Measurements from ENCODE around the gene SPEM3.
"Not testable (repeated sequence)": the region's sequence is repeated elsewhere in the genome, so short reads cannot be mapped to it uniquely, and the experiment has no call there.

Gene SPEM3

DNA sequence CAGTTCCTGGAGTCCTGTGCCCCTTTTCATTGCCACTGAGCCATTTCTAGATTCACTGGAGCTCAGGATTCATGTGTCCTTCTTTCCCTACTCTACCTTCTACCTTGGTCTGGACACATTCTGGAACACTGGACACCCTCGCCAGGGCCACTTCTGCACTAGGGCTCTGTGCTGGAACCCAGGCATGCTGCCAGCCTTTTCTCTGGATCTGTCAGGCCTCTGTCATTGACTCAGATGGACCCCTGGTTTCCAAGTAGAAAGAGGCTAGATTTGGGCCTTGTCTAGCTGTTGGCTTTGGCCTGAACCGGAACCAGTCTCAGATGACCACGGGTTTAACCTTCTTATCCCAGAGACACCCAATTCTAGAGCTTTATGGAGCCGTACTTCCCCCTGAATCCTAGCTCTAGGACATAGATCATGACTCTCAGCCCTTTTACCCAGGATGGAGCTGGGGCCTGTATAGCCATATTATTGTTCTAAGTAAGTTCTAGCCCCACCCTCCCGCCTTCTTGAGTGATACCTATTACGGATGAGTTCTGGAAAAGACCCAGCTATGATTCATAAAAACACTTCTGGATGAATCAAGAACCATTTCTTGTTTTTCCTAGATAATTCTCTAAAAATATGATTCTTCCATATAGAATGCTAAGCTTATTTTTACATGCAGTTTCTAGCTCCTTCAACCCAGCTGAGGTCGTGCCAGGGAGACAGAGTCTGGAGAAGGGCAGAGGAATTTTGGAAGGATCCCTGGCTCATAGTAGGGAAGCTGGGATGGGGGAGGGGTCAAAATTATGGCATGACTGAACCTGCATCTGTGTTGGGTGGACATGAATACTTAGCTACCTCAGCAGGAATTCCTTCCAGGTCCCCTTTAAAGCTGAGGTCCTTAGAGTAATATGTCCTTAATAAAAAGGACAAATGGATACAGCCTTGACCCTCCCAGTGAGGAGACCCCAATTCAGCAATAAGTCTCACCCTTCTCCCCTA is 15.1 kb downstream of the SPEM3 start:
- DNase-seq, result no peak

DNA sequence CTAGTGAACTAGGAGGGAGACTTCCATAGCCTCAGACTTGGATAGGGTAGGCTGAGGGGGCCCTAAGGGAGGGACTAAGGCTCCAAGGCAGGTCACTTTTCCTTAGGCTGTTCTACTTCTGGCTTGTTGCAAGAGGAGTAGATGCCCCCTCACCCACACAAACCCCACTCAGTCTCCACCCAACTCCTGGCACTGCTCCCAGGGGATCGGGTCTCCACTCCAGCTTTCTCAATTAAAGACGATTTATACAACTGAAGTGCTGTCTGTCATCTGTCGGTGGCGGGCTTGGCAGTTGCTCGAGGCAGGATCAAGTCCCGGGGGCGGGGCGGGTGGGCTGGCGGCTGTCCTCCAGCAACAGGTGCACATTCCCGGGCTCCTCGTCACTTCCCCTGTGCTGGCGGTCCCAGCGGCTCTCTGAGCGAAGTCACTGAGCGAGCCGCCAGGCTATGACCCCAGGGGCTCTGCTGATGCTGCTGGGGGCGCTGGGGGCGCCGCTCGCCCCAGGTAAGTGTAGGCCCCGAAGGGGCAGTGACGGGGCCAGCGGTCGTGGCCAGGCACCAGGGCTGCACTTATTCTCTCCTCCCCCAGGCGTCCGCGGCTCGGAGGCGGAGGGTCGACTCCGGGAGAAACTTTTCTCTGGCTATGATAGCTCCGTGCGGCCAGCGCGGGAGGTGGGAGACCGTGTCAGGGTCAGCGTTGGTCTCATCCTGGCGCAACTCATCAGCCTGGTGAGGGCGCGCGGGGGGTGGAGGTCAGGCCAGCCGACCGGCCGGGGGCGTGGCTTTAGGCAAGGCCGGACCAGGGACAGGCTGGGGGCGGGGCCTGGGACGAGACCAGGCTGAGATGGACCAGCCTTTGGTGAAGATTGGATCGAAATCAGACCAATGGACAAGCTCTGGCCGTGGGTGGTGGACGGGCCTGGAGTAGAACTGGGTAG is 16.3 kb downstream of the SPEM3 start, which contains the start of gene CHRNB1:
TSS of gene CHRNB1 (plus strand) at position 380 of the 937 bp plus-strand sequence. CDS start at position 447, 67 bp downstream.
- peak; percentile 51 for DNase-seq

DNA sequence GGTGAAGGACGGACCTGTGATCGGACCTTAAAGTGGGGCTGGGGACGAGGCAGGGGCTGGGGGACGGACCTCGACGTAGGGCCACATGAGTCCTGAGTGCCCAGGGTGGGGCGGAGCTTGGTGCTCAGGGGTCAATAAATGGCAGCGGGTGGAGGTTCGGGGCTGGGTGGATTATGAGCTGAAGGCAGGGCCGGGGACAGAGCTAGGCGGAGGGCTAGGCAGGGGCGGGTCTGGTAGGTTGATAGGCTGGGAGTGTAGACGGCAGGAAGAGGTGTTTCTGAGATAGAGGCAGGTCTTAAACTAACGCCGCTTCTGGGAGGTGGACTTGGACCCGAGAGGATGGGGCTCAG is 16.9 kb downstream of the SPEM3 start:
- DNase-seq, result no peak

DNA sequence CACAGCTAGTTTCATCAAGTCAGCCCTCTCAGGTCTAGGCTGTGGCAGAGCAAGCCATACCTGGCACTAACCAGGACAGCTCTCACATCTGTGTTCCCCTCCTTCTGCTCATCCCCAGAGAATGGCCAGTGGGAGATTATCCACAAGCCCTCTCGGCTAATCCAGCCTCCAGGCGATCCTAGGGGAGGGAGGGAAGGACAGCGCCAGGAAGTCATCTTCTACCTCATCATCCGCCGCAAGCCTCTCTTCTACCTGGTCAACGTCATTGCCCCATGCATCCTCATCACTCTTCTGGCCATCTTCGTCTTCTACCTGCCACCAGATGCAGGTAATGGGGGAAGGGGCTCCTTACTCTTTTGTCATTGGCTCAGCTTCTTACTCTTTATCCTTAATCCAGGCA is 19.8 kb downstream of the SPEM3 start:
- no peak for DNase-seq

DNA sequence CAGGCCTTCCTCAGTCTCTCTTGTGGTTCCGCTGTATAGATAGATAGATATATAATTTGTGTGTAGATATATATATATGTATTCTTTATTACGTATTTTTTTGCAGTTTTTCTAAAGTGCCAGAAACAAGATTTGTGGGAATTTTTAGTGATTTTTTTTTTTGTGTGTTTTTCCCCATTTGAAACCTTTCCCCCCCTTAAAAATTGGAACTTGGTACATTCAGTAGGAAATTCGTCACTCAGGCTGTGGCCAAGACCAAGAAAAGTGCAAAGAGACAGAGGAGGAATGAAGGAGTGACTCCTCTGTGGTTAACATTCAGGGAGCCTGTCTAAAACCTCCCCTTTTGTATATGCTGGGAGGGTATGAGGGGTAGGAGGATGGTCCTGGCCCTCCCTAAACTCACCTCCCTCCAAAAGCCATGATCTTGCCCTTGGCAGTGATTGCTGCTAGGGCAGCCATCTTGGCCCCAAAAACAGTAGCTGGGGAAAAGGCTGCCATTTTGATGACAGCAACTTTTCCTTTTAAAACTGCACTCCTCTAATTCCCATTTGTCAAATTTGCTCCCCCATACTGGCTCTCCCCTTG is 31.4 kb downstream of the SPEM3 start:
- no peak for DNase-seq

DNA sequence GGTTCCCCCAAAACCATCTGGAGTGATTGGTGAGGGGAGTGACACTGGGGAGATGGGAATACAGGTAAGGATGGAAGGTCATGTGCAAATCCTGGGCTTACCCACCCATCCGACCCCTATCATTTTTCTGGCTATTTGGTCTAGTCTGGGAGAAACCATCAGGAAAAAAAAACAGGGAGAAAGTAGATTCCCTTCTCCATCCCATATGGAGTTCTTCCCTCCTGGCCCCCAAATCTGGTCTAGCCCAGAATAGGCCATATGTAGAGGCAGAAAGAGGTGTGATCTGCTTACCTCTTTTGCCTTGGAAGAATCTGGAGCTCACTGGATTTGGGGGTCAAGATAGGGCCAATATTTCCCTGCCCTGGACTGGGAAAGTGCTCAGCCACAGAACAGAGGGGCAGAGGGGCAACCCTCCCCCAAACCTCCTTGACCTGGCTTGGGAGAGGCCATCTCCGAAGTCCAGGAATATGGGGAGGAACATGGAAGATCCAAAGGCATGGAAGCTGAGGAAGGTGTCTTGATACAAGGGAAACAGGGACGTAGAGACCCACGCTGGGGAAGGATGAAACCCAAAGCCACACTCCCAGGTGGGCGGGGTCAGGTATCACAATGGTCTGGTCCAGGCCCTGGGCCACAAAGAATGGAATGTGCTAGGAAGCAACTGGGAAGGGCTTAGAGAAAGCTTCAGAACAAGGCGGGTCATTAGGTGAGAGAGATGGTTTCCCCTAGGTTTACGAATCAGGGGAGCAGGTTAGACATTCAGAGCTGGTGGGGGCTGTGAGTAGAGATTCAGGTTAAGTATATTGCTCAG is 32.4 kb downstream of the SPEM3 start:
- no peak for DNase-seq

DNA sequence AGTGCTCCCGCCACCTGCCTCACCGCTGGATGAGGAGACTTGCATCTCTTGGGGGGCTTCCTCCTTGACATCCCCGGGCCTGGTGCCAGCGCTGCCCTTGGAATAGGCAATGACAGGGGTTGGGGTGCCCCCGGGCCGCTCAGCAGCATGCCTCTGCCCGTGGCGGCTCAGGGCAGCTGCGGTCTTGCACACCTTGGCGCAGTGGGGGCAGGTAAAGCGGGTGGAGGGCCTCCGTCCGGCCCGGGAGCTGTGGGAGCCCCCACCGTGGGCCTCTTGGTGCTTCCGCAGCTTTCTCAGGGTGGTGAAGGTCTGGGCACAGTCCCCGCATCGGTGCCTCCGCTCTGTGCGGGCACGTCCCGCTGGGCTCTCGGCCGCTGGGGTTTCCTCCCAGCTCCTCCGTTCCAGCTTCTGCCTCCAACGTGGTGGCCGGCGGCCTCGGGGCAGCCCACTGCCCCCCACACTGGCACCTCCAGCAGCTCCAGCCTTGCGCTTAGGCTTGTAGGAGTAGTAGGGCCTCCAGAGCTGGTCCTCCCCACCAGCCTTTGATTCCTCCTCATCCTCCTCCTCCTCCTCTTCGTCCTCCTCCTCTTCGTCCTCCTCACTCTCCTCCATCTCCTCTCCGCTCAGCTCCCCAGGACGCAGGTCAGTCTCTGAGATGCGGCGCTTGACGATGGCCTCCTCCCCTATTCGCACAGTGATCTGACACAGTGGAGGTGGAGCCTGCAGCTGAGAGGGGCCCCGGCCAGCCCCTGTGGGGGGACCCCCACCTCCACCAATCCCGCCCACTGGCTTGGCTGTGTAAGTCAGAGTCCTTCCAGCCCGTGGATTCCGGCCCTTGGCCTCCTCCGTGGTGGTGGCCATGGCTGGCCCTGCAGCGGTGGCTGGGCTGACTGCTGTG is 34.1 kb downstream of the SPEM3 start:
- DNase-seq, result no peak

DNA sequence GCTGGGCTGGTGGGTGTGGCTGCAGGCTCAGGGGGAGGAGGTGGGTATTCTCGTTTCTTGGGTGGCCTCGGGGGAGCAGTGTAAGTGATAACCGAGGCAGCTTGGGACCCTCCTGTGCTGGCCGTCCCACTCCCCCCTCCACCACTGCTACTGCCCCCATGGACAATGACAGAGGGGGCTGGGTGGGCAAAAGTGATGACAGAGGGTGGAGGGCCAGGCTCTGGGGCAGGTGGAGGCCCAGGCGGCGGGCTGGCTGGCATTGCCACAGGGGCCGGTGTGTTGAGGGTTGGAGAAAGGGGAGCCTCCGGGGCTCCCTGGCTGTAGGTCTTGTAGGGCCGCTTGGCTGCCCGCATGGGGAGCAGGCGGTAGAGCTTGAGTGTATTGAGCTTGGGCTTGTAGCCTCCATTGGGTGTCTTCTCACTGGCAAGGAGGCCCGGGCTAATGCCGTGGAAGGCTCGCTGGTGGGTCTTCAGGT is 34.8 kb downstream of the SPEM3 start:
- DNase-seq, result no peak

DNA sequence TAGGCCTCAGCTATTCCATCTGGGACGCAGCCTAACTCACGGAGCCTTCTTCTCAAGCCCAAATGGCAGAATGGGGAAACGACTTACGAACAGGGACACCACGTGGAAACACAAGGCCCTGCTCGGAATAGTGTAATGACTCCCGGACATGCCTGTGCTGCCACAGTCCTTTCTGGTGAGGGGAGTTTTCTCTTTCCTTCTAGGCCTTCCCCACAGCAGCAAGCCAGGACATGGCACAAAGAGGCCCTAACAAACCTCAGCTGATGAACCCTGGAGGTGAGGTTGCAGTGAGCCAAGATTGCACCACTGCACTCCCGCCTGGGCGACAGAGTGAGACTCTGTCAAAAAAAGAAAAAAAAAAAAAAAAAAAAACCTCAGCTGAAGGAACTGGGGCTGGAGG is 35.4 kb downstream of the SPEM3 start:
- no peak for DNase-seq

DNA sequence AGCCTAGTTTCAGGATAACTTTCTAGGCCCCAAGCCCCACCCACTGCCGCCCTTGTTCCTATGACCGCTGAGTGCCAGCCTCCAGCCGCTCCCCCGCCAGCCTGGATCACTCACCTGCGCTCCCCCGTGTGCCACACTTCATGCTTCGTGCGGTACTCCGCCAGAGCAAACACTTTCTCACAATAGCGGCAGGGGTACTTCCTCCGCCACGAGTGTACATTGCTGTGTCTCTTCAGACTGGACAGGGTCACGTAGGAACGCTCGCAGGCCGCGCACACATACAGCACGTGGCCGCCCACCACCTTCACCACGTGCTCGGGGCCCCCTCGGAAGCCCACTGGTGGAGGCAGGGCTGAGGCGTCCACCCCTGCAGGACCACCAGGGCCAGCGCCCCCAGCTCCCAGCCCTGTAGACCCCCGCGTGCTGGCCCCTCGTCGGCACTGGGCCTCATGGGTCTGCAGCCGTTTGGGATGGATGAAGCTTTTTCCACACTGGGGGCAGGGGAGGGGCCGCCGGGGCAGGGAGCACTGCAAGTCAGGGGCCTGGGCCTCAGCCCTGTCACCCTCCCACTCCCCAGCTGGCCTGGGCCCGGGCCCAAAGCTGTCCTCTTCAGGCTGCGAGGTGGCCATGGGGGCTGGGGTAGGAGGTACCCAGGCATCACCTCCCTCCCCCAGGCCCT is 37.1 kb downstream of the SPEM3 start:
- DNase-seq, result no peak

DNA sequence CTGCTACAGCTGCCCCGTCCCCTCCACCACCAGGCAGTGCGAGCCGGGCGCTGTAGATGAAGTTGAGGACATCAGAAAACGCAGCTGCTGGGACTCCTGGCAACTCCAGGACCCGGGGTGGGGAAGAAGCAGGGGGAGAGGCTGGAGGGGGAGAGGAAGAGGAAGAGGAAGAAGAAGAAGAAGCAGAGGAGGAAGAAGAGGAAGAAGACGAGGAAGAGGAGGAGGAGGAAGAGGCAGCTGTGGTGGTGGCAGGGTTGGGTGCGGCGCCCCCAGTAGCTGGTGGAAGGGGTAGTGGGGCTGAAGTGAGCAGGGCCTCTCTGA is 37.6 kb downstream of the SPEM3 start:
- no peak for DNase-seq

DNA sequence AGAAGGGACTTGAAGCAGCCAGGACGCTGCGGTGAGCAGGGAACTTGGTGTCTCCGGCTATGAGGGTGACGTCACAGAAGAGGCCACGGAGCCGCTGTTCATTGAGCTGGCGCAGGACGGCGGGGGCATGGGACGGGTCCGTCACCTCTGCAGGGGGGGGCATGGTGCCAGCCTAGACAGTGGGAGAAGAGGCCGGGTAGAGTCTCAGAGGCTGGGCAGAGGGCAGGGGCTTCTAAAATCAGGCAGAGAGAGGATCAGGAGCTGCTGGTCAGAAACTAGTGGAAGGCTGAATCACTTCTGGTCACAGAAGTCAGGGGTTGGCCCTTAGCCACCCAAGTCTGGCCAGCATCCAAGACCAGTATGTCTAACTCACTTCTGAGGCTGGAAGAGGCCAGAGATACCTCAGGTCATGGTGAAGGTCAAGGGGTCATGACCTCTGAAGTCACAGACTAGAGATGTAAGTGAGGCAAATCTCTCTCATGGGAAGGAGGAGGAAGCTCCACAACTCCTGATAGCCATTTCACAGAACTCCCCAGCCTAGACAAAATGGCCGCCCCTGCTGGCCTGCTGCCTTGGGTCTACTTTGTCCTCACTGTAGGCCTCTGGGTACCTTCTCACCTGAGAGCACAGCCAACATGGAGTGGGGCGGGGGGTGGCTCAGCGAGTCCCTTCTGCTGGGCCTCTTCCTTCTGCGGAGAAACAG is 38.1 kb downstream of the SPEM3 start:
- DNase-seq, result peak; percentile 42

DNA sequence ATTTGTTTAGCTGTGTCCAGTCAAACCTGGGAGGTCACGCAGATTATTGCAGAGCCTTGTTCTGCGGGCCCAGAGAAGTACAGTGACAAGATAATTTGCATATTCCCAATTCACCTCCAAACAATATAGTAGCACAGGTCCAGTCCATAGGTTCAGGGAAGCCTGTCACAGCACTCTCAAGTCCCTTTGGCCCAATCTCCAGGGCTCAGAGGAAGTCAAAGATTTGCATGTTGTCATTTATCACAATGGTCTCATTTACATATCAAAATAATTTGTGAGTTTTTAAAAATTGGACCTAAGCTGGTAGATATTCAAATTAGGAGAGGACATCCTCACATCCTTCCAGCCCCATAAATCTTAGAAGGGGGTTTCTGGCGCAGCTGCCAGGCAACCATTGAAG is 38.8 kb downstream of the SPEM3 start:
- DNase-seq, result no peak

DNA sequence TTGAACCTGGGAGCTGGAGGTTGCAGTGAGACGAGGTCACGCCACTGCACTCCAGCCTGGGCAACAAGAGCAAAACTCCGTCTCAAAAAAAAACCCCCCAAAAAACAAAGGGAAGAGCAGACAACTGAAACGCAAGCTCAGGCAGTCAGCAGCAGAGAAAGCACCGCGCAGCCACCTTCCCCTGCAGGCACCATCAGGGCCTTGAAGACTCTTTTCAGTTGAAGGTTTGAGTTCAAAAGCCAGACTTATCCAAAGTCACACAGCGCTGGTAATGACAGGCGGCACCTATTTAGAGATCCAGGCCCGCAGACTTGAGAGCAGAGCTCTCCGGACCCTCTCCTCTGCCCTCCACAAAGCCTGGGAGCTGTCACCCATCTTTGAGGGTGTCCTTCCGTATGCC is 39.6 kb downstream of the SPEM3 start:
- DNase-seq, result no peak

DNA sequence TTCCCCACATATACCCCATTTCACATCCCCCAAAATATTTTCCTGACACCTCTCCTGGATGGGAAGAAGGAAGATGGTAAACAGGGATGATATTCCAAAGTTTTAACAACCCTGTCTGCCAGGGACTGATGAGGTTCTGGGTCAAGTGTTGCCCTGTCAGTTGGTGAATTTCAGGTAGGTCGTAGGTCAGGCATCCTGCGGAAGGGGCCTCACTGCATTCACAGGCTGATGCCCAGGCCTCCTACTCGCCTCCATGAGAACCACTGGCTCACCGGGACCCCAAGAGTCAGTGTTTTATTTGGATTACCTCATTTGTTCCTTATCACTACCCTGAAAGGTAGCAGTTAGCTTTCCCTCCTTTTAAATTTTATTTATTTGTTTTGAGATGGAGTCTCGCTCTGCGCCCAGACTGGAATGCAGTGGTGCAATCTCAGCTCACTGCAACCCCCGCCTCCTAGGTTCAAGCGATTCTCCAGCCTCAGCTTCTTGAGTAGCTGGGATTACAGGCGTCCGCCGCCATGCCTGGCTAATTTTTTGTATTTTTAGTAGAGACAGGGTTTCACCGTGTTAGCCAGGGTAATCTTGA is 40.2 kb downstream of the SPEM3 start:
- no peak for DNase-seq

DNA sequence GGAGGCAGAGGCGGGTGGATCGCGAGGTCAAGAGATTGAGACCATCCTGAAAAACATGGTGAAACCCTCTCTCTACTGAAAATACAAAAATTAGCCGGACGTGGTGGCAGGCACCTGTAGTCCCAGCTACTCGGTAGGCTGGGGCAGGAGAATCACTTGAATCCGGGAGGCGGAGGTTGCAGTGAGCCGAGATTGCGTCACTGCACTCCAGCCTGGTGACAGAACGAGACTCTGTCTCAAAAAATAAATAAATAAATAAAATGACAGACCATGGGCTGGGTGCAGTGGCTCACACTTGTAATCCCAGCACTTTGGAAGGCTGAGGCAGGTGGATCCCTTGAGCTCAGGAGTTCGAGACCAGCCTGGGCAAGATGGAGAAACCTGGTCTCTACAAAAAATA is 41.2 kb downstream of the SPEM3 start:
- not testable (repeated sequence) for DNase-seq

DNA sequence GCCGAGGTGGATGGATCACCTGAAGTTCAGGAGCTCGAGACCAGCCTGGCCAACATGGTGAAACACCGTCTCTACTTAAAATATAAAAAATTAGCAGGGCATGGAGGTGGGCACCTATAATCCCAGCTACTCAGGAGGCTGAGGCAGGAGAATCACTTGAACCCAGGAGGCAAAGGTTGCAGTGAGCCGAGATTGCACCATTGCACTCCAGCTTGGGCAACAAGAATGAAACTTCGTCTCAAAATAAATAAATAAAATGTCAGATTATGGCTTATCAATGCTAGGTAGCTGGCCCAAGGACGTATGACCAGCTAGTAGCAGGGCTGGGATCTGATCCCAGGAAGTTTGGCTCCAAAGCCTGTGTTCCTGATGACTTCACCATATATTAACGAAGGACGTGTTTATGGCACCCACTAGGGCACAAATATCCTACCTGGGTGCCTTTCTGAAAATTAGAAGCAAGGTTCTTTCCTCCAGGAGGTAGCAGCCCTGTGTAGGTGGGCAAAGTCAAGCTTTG is 41.9 kb downstream of the SPEM3 start:
- not testable (repeated sequence) for DNase-seq

DNA sequence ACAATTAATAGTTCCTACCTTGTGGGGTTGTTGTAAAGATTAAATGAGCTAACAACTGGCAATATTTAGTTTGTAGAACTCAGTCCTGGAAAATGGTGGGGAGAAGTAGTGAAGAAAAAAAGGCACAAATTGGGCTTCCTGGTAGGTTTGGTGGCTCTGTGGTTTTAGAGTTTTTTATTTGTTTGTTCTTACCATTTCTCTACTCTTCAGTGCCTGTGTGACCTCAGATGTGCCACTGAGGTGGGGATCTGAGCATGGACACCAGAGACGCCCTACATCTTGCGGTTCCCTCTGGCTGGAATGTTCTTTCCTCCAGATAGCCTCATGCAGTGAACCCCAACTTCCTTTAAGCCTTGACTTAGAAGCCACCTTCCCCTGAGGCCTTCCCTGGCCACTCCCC is 43.1 kb downstream of the SPEM3 start:
- no peak for DNase-seq

DNA sequence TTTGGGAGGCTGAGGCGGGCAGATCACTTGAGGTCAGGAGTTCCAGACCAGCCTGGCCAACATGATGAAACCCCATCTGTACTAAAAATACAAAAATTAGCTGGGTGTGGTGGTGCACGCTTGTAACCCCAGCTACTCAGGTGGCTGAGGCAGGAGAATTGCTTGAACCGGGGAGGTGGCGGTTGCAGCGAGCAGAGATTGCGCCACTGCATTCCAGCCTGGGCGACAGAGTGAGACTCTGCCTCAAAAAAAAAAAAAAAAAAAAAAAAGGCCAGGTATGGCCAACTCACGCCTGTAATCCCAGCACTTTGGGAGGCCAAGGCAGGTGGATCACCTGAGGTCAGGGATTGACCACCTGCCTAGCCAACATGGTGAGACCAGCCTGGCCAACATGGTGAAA is 46.1 kb downstream of the SPEM3 start:
- not testable (repeated sequence) for DNase-seq

All from CD4-positive, alpha-beta T cell treated with Interferon gamma for 1 hour (primary cell).